Regular cardiac myocyte (primary cell): ENCODE results near the gene KASH5. TPM values are rescaled to one million over a fixed set of nuclear protein-coding genes. Genes with fewer than 3 reads are reported as not detected.

ENCODE experiments used
- total RNA-seq: library from RNA; depleted of rRNA; stranded (reverse); fragments of >200 nt; gene quantifications from 2 replicates; pipeline ENCODE4 v1.2.3, GENCODE V29; 2014

Gene KASH5, protein sequence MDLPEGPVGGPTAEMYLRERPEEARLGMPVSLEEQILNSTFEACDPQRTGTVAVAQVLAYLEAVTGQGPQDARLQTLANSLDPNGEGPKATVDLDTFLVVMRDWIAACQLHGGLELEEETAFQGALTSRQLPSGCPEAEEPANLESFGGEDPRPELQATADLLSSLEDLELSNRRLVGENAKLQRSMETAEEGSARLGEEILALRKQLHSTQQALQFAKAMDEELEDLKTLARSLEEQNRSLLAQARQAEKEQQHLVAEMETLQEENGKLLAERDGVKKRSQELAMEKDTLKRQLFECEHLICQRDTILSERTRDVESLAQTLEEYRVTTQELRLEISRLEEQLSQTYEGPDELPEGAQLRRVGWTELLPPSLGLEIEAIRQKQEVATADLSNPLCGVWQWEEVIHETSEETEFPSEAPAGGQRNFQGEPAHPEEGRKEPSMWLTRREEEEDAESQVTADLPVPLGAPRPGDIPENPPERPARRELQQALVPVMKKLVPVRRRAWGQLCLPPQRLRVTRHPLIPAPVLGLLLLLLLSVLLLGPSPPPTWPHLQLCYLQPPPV
- total RNA-seq, result not detected in 2 replicates

DNA sequence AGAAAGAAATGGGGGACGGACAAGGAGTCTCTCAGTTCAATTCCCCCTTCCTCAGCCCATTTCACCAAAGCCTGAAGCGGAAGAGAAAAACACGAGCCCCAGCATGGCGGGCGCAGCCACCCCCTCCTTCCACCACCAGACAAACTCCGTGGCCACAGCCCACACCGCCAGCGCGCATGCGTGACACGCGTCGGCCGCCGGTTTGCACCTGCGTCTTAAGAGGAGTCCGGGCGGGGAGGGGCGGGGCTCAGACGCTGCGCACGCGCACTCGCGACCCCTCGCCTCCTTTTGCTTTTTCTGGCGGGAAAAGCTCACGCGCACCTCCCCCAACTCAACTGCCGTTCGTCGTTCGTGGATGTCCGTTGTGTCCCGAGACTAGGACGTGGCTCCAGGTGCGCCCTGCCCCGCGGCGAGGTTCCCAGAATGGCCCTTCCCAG, at the start of gene KASH5:
Gene KASH5 (plus strand): TSS at position 314 of the 437 bp plus-strand sequence. CDS start 2,635 bp downstream, outside the sequence.

GRCh38 chr19:49362048-49362928, 25.8 kb upstream of the KASH5 start, which contains the start of gene TEAD2:
Gene TEAD2 (minus strand): TSS chr19:49362416. CDS start chr19:49360075, 2,341 bp downstream.

DNA sequence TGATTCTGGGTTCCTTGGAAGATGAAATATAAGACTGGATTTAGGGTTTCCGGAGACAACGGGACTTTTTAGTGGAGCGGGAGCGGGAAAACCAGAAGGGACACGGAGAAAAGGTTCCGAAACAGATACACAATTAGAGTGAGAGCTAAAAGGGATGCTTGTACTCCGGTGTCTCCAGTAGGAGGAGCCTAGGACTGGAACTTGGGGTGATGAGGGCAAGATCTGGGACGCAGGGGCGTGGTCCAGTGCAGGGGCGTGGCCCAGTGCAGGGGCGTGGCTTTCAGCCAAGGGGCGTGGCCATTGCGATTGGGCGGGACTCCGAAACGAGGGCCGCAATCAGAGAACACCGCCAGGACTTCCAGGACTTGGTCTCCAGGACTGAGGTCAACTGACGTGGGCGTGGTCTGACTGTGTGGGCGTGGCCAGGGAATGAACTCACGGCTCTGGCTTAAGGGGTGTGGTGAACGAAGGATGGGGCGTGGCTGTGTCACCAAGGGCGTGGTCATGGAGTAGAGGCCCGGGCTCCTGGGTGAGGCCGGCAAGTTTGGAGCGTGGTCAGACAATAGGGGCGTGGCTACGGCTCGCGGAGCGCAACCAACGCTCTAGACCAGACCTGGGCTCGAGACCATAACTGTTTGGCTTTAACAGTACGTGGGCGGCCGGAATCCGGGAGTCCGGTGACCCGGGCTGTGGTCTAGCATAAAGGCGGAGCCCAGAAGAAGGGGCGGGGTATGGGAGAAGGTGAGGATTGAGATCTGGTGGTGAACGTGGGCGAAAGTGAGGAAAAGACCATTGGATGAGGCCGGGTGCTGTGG, 24.6 kb upstream of the KASH5 start, which contains the start of gene DKKL1:
Gene DKKL1 (plus strand): TSS at position 610 of the 815 bp plus-strand sequence. CDS start 122 bp downstream, at position 732.

GRCh38 chr19:49423071-49423984, 35.3 kb downstream of the KASH5 start, which contains the start of gene PTH2:
Gene PTH2 (minus strand): TSS chr19:49423441. CDS start chr19:49423339, 102 bp downstream.

GRCh38 chr19:49425178-49425577, 37.1 kb downstream of the KASH5 start, which contains the start of gene GFY:
Gene GFY (plus strand): TSS chr19:49425388. CDS start chr19:49426431, 1,043 bp downstream.

GRCh38 chr19:49441210-49441959, 53.3 kb downstream of the KASH5 start, which contains the start of gene SLC17A7:
Gene SLC17A7 (minus strand): TSS chr19:49441527. CDS start chr19:49441379, 148 bp downstream.

GRCh38 chr19:49451430-49452181, 63.6 kb downstream of the KASH5 start, which contains the start of gene PIH1D1:
Gene PIH1D1 (minus strand): TSS chr19:49451814. CDS start chr19:49451574, 240 bp downstream.

DNA sequence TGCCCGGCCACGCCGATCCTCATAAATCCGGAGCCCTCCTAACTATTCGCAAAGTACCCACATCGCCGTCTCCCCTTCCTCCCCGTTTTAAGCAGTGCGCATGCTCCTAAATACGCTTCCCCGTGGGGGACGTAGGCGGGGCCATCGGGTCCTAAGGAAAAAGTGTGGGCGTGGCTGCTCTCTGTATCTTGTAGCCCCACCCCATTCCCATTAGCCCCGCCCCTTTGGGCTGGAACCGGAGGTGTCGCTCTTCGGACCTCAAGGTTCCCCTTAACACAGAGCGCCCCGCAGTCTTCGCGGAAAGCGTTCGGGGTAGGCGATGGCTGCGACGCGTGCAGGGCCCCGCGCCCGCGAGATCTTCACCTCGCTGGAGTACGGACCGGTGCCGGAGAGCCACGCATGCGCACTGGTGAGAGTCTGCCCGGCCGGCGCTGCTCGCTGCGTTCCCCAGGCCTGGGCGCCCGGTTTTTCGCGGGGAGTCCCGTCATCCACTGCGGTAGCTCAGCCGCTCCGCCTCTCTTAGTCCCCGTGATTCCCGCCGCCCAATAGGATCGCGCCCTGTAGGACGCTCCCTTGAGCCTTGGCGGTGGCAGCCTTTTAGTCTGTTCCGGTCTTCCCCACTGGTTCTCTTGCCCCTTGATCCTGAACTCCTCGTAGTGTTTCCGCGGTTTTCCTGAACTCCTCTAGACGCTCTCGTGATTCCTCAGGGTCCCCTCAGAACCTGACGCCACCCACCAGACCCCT, 65.1 kb downstream of the KASH5 start, which contains the start of gene ALDH16A1:
Gene ALDH16A1 (plus strand): TSS at position 213 of the 744 bp plus-strand sequence. CDS start 107 bp downstream, at position 320.

Other genes starting within 250 kb of the KASH5 start
- under 0.01 and 1.4 TPM in 2 replicates for gene HRC, start 232.9 kb upstream of the KASH5 start, total RNA-seq
- 14.9 and 18.0 TPM in 2 replicates for gene TRPM4, start 230.5 kb upstream of the KASH5 start, total RNA-seq
- 0.38 and 0.56 TPM in 2 replicates for gene SLC6A16, start 63.1 kb upstream of the KASH5 start, total RNA-seq
- 0.28 TPM in 1 of 2 replicates, not detected in the other for gene CD37, start 52.8 kb upstream of the KASH5 start, total RNA-seq
- 14.7 and 25.9 TPM in 2 replicates for gene TEAD2, start 25.8 kb upstream of the KASH5 start, total RNA-seq
- not detected in 2 replicates for gene DKKL1, start 24.4 kb upstream of the KASH5 start, total RNA-seq
- not detected in 2 replicates for gene PTH2, start 35.2 kb downstream of the KASH5 start, total RNA-seq
- not detected in 2 replicates for gene GFY, start 37.1 kb downstream of the KASH5 start, total RNA-seq
- gene SLC17A7, start 53.3 kb downstream of the KASH5 start, total RNA-seq, result 0.19 and 1.1 TPM in 2 replicates
- 133 and 157 TPM in 2 replicates for gene PIH1D1, start 63.6 kb downstream of the KASH5 start, total RNA-seq
- gene ALDH16A1, start 65.0 kb downstream of the KASH5 start, total RNA-seq, result 17.2 and 59.2 TPM in 2 replicates
- gene FLT3LG, start 86.0 kb downstream of the KASH5 start, total RNA-seq, result 1.5 and 3.4 TPM in 2 replicates
- 2,978 and 3,842 TPM in 2 replicates for gene RPL13A, start 99.4 kb downstream of the KASH5 start, total RNA-seq
- 3,515 and 5,692 TPM in 2 replicates for gene RPS11, start 108.2 kb downstream of the KASH5 start, total RNA-seq
- 19.0 and 69.3 TPM in 2 replicates for gene FCGRT, start 124.4 kb downstream of the KASH5 start, total RNA-seq
- 198 and 257 TPM in 2 replicates for gene RCN3, start 139.8 kb downstream of the KASH5 start, total RNA-seq
- gene NOSIP, start 192.3 kb downstream of the KASH5 start, total RNA-seq, result 49.6 and 72.9 TPM in 2 replicates
- gene PRRG2, start 193.1 kb downstream of the KASH5 start, total RNA-seq, result 0.19 and 1.1 TPM in 2 replicates
- 1.1 and 1.3 TPM in 2 replicates for gene PRR12, start 202.9 kb downstream of the KASH5 start, total RNA-seq